ENCODE results near the gene KRI1.

GRCh38 chr19:10520652-10521318 lies 45.0 kb downstream of the KRI1 start:
- no peak for TF ChIP-seq EP300 (IDR thresholded peaks at IDR 0.05)
- no peak for TF ChIP-seq POLR2AphosphoS5 (IDR thresholded peaks at IDR 0.05)
- TF ChIP-seq CTCF (IDR thresholded peaks at IDR 0.05) = no peak

All from gastroesophageal sphincter (tissue), 3 donors.